Measurements from ENCODE around the gene SLC25A1.

DNA sequence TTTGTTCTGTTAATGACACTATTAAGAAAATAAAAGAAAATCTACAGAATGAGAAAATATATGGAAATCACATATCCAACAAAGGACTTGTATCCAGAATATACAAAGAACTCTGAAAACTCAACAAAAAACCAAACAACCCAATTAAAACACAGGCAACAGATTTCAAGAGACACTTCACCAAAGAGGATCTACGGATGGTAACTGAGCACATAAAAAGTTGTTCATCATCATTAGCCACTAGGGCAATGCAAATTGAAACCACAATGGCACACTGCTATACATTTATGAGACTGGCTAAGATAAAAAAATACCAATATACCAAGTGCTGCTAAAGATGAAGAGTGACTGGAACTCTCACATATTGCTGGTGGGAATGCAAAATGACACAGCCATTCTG lies 34.5 kb upstream of the SLC25A1 start:
- TF ChIP-seq, protein P1, sequence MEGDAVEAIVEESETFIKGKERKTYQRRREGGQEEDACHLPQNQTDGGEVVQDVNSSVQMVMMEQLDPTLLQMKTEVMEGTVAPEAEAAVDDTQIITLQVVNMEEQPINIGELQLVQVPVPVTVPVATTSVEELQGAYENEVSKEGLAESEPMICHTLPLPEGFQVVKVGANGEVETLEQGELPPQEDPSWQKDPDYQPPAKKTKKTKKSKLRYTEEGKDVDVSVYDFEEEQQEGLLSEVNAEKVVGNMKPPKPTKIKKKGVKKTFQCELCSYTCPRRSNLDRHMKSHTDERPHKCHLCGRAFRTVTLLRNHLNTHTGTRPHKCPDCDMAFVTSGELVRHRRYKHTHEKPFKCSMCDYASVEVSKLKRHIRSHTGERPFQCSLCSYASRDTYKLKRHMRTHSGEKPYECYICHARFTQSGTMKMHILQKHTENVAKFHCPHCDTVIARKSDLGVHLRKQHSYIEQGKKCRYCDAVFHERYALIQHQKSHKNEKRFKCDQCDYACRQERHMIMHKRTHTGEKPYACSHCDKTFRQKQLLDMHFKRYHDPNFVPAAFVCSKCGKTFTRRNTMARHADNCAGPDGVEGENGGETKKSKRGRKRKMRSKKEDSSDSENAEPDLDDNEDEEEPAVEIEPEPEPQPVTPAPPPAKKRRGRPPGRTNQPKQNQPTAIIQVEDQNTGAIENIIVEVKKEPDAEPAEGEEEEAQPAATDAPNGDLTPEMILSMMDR (IDR thresholded peaks at IDR 0.05) = no peak
- TF ChIP-seq POLR2A (IDR thresholded peaks at IDR 0.05) = no peak
